ENCODE data around the gene NPRL2. TPM values are rescaled to one million over a fixed set of nuclear protein-coding genes. Genes with fewer than 3 reads are reported as not detected.

NPRL2 gene
- total and polyA plus RNA-seq, 2 of the 13 experiments (the other 11 are each of a cell fraction or from before 2014, with no cell fraction given): 30.6 to 51.4 TPM

- no peak for TF ChIP-seq ZBTB37 (CRISPR knock-in tag; IDR thresholded peaks at IDR 0.05)
- peak; percentile 59; the same call in 1 of the 2 replicates for TF ChIP-seq ZNF556 (CRISPR knock-in tag; IDR thresholded peaks at IDR 0.05; ENCODE audit: borderline replicate concordance)
- TF ChIP-seq SNAPC5 (CRISPR knock-in tag; IDR thresholded peaks at IDR 0.05; ENCODE audit: borderline replicate concordance): no peak
- no peak for TF ChIP-seq SP4 (CRISPR knock-in tag; IDR thresholded peaks at IDR 0.05)
- no peak for TF ChIP-seq ARNT2 (CRISPR knock-in tag; IDR thresholded peaks at IDR 0.05; ENCODE audit: low read depth)
- peak; percentile 95 for TF ChIP-seq ZBTB38 (CRISPR knock-in tag; IDR thresholded peaks at IDR 0.05)
- no peak for TF ChIP-seq CC2D1A (CRISPR knock-in tag; IDR thresholded peaks at IDR 0.05)
- TF ChIP-seq MLLT10 (CRISPR knock-in tag; IDR thresholded peaks at IDR 0.05): no peak
- TF ChIP-seq ZMYM3 (CRISPR knock-in tag; IDR thresholded peaks at IDR 0.05): no peak
- no peak for TF ChIP-seq HMG20B (CRISPR knock-in tag; conservative IDR thresholded peaks at IDR 0.05)
- 0 out of 2 replicates have a peak, but pooled peaks have one; percentile 47 for TF ChIP-seq CSRNP1 (CRISPR knock-in tag; IDR thresholded peaks at IDR 0.05)
- no peak for TF ChIP-seq TCF12 (IDR thresholded peaks at IDR 0.05)
- TF ChIP-seq TCF12 (CRISPR knock-in tag; IDR thresholded peaks at IDR 0.05): no peak
- TF ChIP-seq USF2 (IDR thresholded peaks at IDR 0.05; ENCODE audit: low read depth, low read length): no peak
- TF ChIP-seq USF2 (CRISPR knock-in tag; IDR thresholded peaks at IDR 0.05; ENCODE audit: borderline replicate concordance): no peak
- TF ChIP-seq RBFOX2 (IDR thresholded peaks at IDR 0.05; ENCODE audit: low read depth, low read length): peak; percentile 86
- TF ChIP-seq ZSCAN5A (CRISPR knock-in tag; IDR thresholded peaks at IDR 0.05; ENCODE audit: borderline replicate concordance): no peak
- no peak for TF ChIP-seq FOXM1 (CRISPR knock-in tag; IDR thresholded peaks at IDR 0.05)
- TF ChIP-seq ELF1 (CRISPR knock-in tag; IDR thresholded peaks at IDR 0.05): no peak; the same call in 1 of the 2 replicates
- 0 out of 2 replicates have a peak, but pooled peaks have one; percentile 37 for TF ChIP-seq HIC2 (CRISPR knock-in tag; IDR thresholded peaks at IDR 0.05; ENCODE audit: low read depth)
- peak; percentile 34 for TF ChIP-seq RARA (CRISPR knock-in tag; IDR thresholded peaks at IDR 0.05)
- TF ChIP-seq AGO2 (optimal IDR thresholded peaks at IDR 0.05; ENCODE audit: low read depth, low read length): peak; percentile 99
These were observed 28.0 kb downstream of the NPRL2 start, which contains the start of gene HYAL2 (continued) for GRCh38 chr3:50322386-50323091.

All from HepG2 (cell line).